ENCODE measurements around the gene GAGE2A. TPM values are rescaled to one million over a fixed set of nuclear protein-coding genes. Genes with fewer than 3 reads are reported as not detected.
"Not testable (repeated sequence)": the region's sequence is repeated elsewhere in the genome, so short reads cannot be mapped to it uniquely, and the experiment has no call there.

GAGE2A gene
- total RNA-seq, result not detected
- long read RNA-seq, result 0 reads

GRCh38 chrX:49589196-49589595 is at the start of gene GAGE2A:
TSS of gene GAGE2A (plus strand) at chrX:49589496. CDS start at chrX:49590651, 1,155 bp downstream.
- H3K4me3 ChIP-seq; H3K9me3 ChIP-seq (replicated peaks); H3K27ac ChIP-seq (replicated peaks); H3K4me1 ChIP-seq; H3K27me3 ChIP-seq (ENCODE audit: low read depth); intact Hi-C loops (cut with micrococcal nuclease); DNase-seq; H3K36me3 ChIP-seq: not testable (repeated sequence)

- H3K36me3 ChIP-seq; H3K27ac ChIP-seq (replicated peaks); H3K4me1 ChIP-seq; intact Hi-C loops (cut with micrococcal nuclease); H3K4me3 ChIP-seq; H3K9me3 ChIP-seq (replicated peaks); H3K27me3 ChIP-seq (ENCODE audit: low read depth); DNase-seq: not testable (repeated sequence)
Measured at GRCh38 chrX:49541433-49541832, 47.9 kb upstream of the GAGE2A start, which contains the start of gene GAGE12D. TSS of gene GAGE12D (plus strand) at chrX:49541733. CDS start at chrX:49542888, 1,155 bp downstream.

GRCh38 chrX:49550989-49551388 is 38.3 kb upstream of the GAGE2A start, which contains the start of gene GAGE12E:
TSS of gene GAGE12E (plus strand) at chrX:49551289. CDS start at chrX:49552444, 1,155 bp downstream.
- H3K4me1 ChIP-seq; H3K27ac ChIP-seq (replicated peaks); H3K36me3 ChIP-seq; H3K4me3 ChIP-seq; H3K27me3 ChIP-seq (ENCODE audit: low read depth); DNase-seq; H3K9me3 ChIP-seq (replicated peaks); intact Hi-C loops (cut with micrococcal nuclease): not testable (repeated sequence)

- H3K36me3 ChIP-seq; intact Hi-C loops (cut with micrococcal nuclease); DNase-seq; H3K4me3 ChIP-seq; H3K27ac ChIP-seq (replicated peaks); H3K4me1 ChIP-seq; H3K27me3 ChIP-seq (ENCODE audit: low read depth); H3K9me3 ChIP-seq (replicated peaks): not testable (repeated sequence)
Measured at GRCh38 chrX:49560542-49560941, 28.8 kb upstream of the GAGE2A start, which contains the start of gene GAGE12F. TSS of gene GAGE12F (plus strand) at chrX:49560842. CDS start at chrX:49561997, 1,155 bp downstream.

- H3K36me3 ChIP-seq; intact Hi-C loops (cut with micrococcal nuclease): not testable (repeated sequence)
- peak; percentile 11 for DNase-seq
Measured at GRCh38 chrX:49568728-49569127, 20.6 kb upstream of the GAGE2A start.

GRCh38 chrX:49569152-49569551 is 20.1 kb upstream of the GAGE2A start:
- H3K27ac ChIP-seq (replicated peaks); H3K27me3 ChIP-seq (ENCODE audit: low read depth); H3K36me3 ChIP-seq; H3K4me3 ChIP-seq; DNase-seq; intact Hi-C loops (cut with micrococcal nuclease); H3K9me3 ChIP-seq (replicated peaks); H3K4me1 ChIP-seq: not testable (repeated sequence)

More at GRCh38 chrX:49568728-49569127, 20.6 kb upstream of the GAGE2A start:
- not testable (repeated sequence) for H3K4me1 ChIP-seq; H3K4me3 ChIP-seq; H3K27me3 ChIP-seq (ENCODE audit: low read depth); H3K9me3 ChIP-seq (replicated peaks); H3K27ac ChIP-seq (replicated peaks)

- intact Hi-C loops (cut with micrococcal nuclease); H3K4me3 ChIP-seq; DNase-seq; H3K36me3 ChIP-seq; H3K27ac ChIP-seq (replicated peaks); H3K27me3 ChIP-seq (ENCODE audit: low read depth); H3K9me3 ChIP-seq (replicated peaks); H3K4me1 ChIP-seq: not testable (repeated sequence)
Measured at GRCh38 chrX:49570100-49570499, 19.2 kb upstream of the GAGE2A start, which contains the start of gene GAGE12G. TSS of gene GAGE12G (plus strand) at chrX:49570400. CDS start at chrX:49571555, 1,155 bp downstream.

- not testable (repeated sequence) for DNase-seq
Measured at GRCh38 chrX:49579649-49580048, 9.6 kb upstream of the GAGE2A start, which contains the start of gene GAGE12H. TSS of gene GAGE12H (plus strand) at chrX:49579949. CDS start at chrX:49581104, 1,155 bp downstream.

GRCh38 chrX:49589769-49590478 is 628 bp downstream of the GAGE2A start:
- H3K9me3 ChIP-seq (replicated peaks); DNase-seq; intact Hi-C loops (cut with micrococcal nuclease); H3K36me3 ChIP-seq; H3K27me3 ChIP-seq (ENCODE audit: low read depth); H3K27ac ChIP-seq (replicated peaks); H3K4me1 ChIP-seq; H3K4me3 ChIP-seq: not testable (repeated sequence)

More at GRCh38 chrX:49579649-49580048, 9.6 kb upstream of the GAGE2A start, which contains the start of gene GAGE12H:
- H3K9me3 ChIP-seq (replicated peaks); H3K27ac ChIP-seq (replicated peaks); intact Hi-C loops (cut with micrococcal nuclease); H3K36me3 ChIP-seq; H3K27me3 ChIP-seq (ENCODE audit: low read depth); H3K4me3 ChIP-seq; H3K4me1 ChIP-seq: not testable (repeated sequence)

GRCh38 chrX:49590488-49590887 is 1.2 kb downstream of the GAGE2A start:
- H3K9me3 ChIP-seq (replicated peaks); H3K4me3 ChIP-seq; H3K36me3 ChIP-seq; H3K27ac ChIP-seq (replicated peaks); H3K4me1 ChIP-seq; DNase-seq; intact Hi-C loops (cut with micrococcal nuclease); H3K27me3 ChIP-seq (ENCODE audit: low read depth): not testable (repeated sequence)

- DNase-seq; intact Hi-C loops (cut with micrococcal nuclease): not testable (repeated sequence)
Measured at GRCh38 chrX:49598720-49599119, 9.4 kb downstream of the GAGE2A start, which contains the start of gene GAGE1. TSS of gene GAGE1 (plus strand) at chrX:49599020. CDS start at chrX:49600175, 1,155 bp downstream.

More at GRCh38 chrX:49598720-49599119, 9.4 kb downstream of the GAGE2A start, which contains the start of gene GAGE1:
- not testable (repeated sequence) for H3K36me3 ChIP-seq; H3K27ac ChIP-seq (replicated peaks); H3K4me1 ChIP-seq; H3K9me3 ChIP-seq (replicated peaks); H3K27me3 ChIP-seq (ENCODE audit: low read depth); H3K4me3 ChIP-seq

Data from left ventricle myocardium inferior (tissue), 1 donor.